A549 treated with Mapracorat at 1 μM for 4 hours (cell line): Measurements from ENCODE around the gene CNKSR2. TPM values are rescaled to one million over a fixed set of nuclear protein-coding genes. Genes with fewer than 3 reads are reported as not detected.

Source experiments
- total RNA-seq: library from RNA; stranded (reverse); fragments of 200-300 nt; extraction: Qiagen RNA extraction; gene quantifications from 5 replicates; pipeline ENCODE4 v1.2.3, GENCODE V29; 2022

The CNKSR2 gene
- 1.8 to 3.0 TPM (median 2.3 TPM) in 5 replicates for total RNA-seq

GRCh38 chrX:21374163-21374993 lies at the start of gene CNKSR2:
CNKSR2 (plus strand) TSS chrX:21374418; CDS start chrX:21374898, 480 bp downstream.

DNA sequence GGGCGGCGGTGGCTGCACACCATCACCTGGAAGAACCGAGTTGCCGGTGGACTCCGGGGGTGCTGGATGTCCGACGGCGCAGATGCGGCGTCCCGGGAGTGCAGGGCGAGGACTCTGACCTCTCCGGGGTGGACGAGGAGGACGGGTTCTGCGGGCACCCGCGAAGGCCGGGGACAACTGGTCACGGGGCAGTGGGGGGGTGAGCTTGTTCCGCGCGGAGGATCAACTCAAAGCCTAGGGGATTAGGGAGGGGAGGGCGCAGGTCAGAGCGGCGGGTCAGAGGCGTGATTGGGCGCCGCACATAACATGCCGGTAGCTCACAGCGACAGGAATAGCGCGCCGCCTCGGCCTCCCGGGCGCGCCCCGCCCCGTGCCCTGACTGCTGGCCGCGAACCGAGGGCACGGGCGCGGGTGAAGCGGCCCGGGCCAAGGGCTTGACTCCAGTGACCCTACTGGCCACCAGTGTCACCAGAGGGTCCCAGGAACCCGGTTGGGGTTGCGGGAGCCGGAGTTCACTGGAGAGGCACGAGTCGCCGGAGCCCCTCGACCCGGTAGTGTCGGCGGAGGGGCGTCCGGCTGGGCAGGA lies 284.0 kb downstream of the CNKSR2 start, which contains the start of gene KLHL34:
Gene KLHL34, minus strand, starts transcription at position 179 of the 586 bp plus-strand sequence. CDS start 542 bp downstream, outside the sequence.

